Cardiac muscle cell (in vitro differentiated cells and primary cell): Measurements from ENCODE around the gene KCNQ1. TPM values are rescaled to one million over a fixed set of nuclear protein-coding genes. Genes with fewer than 3 reads are reported as not detected.
"Not testable (repeated sequence)": the region's sequence is repeated elsewhere in the genome, so short reads cannot be mapped to it uniquely, and the experiment has no call there.

ENCODE experiments used
- DNase-seq, 2 donors: peaks; one replicate each; pipeline versions ENCODE4 v3.0.0 to v3.0.0-alpha.2; 2010 to 2017; ENCODE audit warnings: low read depth in 1 of 2, low spot score in 1 of 2
- H3K27ac ChIP-seq: fragments of 200-600 bp; sonication (generic); 2 replicates; pipeline ENCODE4 v1.5.1; 2016
- H3K27me3 ChIP-seq: fragments of 200-600 bp; sonication (generic); 2 replicates; pipeline ENCODE4 v1.6.0; 2016; ENCODE audit warnings: control low read depth
- H3K36me3 ChIP-seq: fragments of 200-600 bp; sonication (generic); 2 replicates; pipeline ENCODE4 v1.5.1; 2016; ENCODE audit warnings: control low read depth
- H3K4me1 ChIP-seq: fragments of 200-600 bp; sonication (generic); 2 replicates; pipeline ENCODE4 v1.8.1; 2017; ENCODE audit warnings: low read depth, mild to moderate bottlenecking, mixed run types
- H3K4me3 ChIP-seq: fragments of 200-600 bp; sonication (generic); 2 replicates; pipeline ENCODE4 v1.5.1; 2016; ENCODE audit warnings: mild to moderate bottlenecking
- H3K9me3 ChIP-seq: fragments of 200-600 bp; sonication (generic); 2 replicates; pipeline ENCODE4 v1.5.1; 2017; ENCODE audit warnings: low read depth, mild to moderate bottlenecking, control low read depth
- polyA plus RNA-seq: library from polyadenylated mRNA; unstranded; fragments of >200 nt; fragmentation: Nextera tagmentation; extraction: Ambion mirVana; gene quantifications from 2 replicates; pipeline ENCODE4 v1.2.1, GENCODE V29; 2016
- total RNA-seq: library from RNA; depleted of rRNA; stranded (reverse); fragments of >200 nt; gene quantifications from 2 replicates; pipeline ENCODE4 v1.2.3, GENCODE V29; 2016
- TF ChIP-seq, protein P1 (sequence below): IDR thresholded peaks from 2 replicates; pipeline ENCODE4 v1.5.1; 2012; ENCODE audit warnings: low read depth, mild to moderate bottlenecking, low read length

Gene KCNQ1
- total and polyA plus RNA-seq, 2 experiments from 2014 or later: 13.9 to 18.6 TPM

DNA sequence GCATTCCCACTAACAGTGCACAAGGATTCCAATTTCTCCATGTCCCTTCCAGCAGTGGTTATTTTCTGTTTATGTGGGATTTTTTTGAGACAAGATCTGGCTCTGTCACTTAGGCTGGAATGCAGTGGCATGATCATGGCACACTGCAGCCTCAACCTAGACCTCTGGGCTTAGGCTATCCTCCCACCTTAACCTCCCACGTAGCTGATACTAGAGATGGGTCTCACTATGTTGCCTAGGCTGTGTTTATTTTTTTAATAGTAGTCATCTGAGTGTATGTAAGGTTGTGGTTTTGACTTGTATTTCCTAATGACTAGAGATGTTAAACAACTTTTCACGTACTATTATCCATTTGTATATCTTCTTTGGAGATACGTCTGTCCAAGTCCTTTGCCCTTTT lies 180.4 kb downstream of the KCNQ1 start:
- no peaks in the 10 kb centered on the region for H3K9me3 ChIP-seq

DNA sequence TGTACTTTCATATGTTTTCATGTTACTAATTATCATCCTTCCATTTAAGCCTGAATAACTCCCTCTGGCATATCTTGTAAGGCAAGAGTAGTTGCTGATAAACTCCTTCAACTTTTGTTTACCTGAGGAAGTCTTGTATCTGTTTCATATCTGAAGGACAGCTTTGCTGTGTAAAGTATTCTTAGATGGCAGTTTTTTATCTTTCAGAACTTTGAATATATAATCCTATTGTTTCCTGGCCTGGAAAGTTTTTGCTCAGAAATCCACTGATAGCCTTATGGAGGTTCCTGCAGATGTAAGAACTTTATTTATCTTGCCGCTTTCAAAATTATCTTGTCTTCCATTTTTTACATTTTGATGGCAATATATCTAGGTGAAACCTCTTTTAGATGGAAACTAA lies 185.9 kb downstream of the KCNQ1 start:
- Histone ChIP-seq H3K4me3 (no peak overlapping the region), H3K9me3 (no peaks in the 10 kb centered on the region), H3K27ac (no peak overlapping the region), H3K36me3 (no peaks in the 10 kb centered on the region), H3K4me1 (no peaks in the 10 kb centered on the region), H3K27me3 (no peaks in the 10 kb centered on the region)
- TF ChIP-seq, protein P1, sequence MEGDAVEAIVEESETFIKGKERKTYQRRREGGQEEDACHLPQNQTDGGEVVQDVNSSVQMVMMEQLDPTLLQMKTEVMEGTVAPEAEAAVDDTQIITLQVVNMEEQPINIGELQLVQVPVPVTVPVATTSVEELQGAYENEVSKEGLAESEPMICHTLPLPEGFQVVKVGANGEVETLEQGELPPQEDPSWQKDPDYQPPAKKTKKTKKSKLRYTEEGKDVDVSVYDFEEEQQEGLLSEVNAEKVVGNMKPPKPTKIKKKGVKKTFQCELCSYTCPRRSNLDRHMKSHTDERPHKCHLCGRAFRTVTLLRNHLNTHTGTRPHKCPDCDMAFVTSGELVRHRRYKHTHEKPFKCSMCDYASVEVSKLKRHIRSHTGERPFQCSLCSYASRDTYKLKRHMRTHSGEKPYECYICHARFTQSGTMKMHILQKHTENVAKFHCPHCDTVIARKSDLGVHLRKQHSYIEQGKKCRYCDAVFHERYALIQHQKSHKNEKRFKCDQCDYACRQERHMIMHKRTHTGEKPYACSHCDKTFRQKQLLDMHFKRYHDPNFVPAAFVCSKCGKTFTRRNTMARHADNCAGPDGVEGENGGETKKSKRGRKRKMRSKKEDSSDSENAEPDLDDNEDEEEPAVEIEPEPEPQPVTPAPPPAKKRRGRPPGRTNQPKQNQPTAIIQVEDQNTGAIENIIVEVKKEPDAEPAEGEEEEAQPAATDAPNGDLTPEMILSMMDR: no peak
- no peak for DNase-seq

More for the DNA sequence above, 180.4 kb downstream of the KCNQ1 start:
- H3K36me3 ChIP-seq: no peaks in the 10 kb centered on the region
- H3K4me3 ChIP-seq: no peak overlapping the region
- no peak for DNase-seq
- H3K4me1 ChIP-seq: no peaks in the 10 kb centered on the region
- no peak overlapping the region for H3K27ac ChIP-seq
- H3K27me3 ChIP-seq: no peaks in the 10 kb centered on the region
- TF ChIP-seq, protein P1: no peak

- no peaks in the 10 kb centered on the region for H3K9me3 ChIP-seq
These were observed 186.4 kb downstream of the KCNQ1 start for GRCh38 chr11:2631161-2631560.

GRCh38 chr11:2639763-2640162 lies 195.0 kb downstream of the KCNQ1 start:
- not testable (repeated sequence) for H3K4me1 ChIP-seq, H3K27me3 ChIP-seq, DNase-seq, H3K27ac ChIP-seq, H3K36me3 ChIP-seq, H3K4me3 ChIP-seq, H3K9me3 ChIP-seq

More at GRCh38 chr11:2631161-2631560, 186.4 kb downstream of the KCNQ1 start:
- Histone ChIP-seq H3K27ac (no peak overlapping the region), H3K27me3 (no peaks in the 10 kb centered on the region), H3K36me3 (no peaks in the 10 kb centered on the region), H3K4me3 (no peak overlapping the region), H3K4me1 (no peaks in the 10 kb centered on the region)
- TF ChIP-seq, protein P1: no peak
- DNase-seq: no peak

GRCh38 chr11:2641623-2642022 lies 196.8 kb downstream of the KCNQ1 start:
- no peak overlapping the region for H3K4me3 ChIP-seq
- TF ChIP-seq, protein P1: no peak
- no peaks in the 10 kb centered on the region for H3K4me1 ChIP-seq
- no peaks in the 10 kb centered on the region for H3K36me3 ChIP-seq
- no peak for DNase-seq
- H3K9me3 ChIP-seq: no peaks in the 10 kb centered on the region
- no peak overlapping the region for H3K27ac ChIP-seq
- H3K27me3 ChIP-seq: no peaks in the 10 kb centered on the region

DNA sequence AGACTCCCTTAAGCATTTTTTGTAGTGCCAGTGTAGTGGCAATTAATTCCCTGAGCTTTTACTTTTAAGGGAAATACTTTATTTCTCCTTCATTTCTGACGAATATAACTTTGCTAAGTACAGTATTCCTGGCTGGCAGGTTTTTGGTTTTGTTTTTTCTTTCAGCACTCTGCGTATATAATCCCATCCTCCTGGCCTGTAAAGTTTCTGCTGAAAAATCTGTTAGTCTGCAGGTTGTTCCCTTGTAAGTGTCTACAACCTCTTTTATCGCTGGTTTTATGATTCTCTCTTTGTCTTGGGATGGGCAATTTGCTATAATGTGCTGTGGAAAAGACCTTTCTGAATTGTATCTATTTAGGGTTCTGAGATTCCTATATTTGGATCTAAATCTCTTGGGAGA lies 198.9 kb downstream of the KCNQ1 start:
- no peaks in the 10 kb centered on the region for H3K27me3 ChIP-seq
- no peaks in the 10 kb centered on the region for H3K36me3 ChIP-seq
- H3K4me3 ChIP-seq: no peak overlapping the region
- no peaks in the 10 kb centered on the region for H3K4me1 ChIP-seq
- TF ChIP-seq, protein P1: no peak
- no peaks in the 10 kb centered on the region for H3K9me3 ChIP-seq
- DNase-seq: no peak
- no peak overlapping the region for H3K27ac ChIP-seq
